K562 (cell line): Measurements from ENCODE around the gene COX7A1. TPM values are rescaled to one million over a fixed set of nuclear protein-coding genes. Genes with fewer than 3 reads are reported as not detected.

Source experiments
- DIDO1 ChIP-seq: fragments of 450-650 bp; IDR thresholded peaks from 2 replicates; pipeline ENCODE4 v1.6.1; 2016; ENCODE audit warnings: low read depth, missing biosample characterization, missing genetic modification characterization
- KDM5B ChIP-seq: fragments of 200-600 bp; sonication (generic); IDR thresholded peaks from 2 replicates; pipeline ENCODE4 v1.6.1; 2012; ENCODE audit warnings: low read depth, mild to moderate bottlenecking, moderate library complexity, low read length, control low read depth, inconsistent platforms; ENCODE audit not compliant: insufficient replicate concordance
- KLF6 ChIP-seq: fragments of 250-450 bp; sonication (Bioruptor Pico); IDR thresholded peaks from 2 replicates; pipeline ENCODE4 v1.4.0; 2020; ENCODE audit warnings: mild to moderate bottlenecking, moderate library complexity, borderline replicate concordance
- RFX7 ChIP-seq: fragments of 250-450 bp; sonication (Bioruptor Pico); IDR thresholded peaks from 2 replicates; pipeline ENCODE4 v1.5.1; 2021; ENCODE audit warnings: mild to moderate bottlenecking
- SAP30 ChIP-seq: fragments of 200-600 bp; sonication (generic); IDR thresholded peaks from 2 replicates; pipeline ENCODE4 v1.6.1; 2012; ENCODE audit warnings: borderline replicate concordance, low read depth, mild to moderate bottlenecking, moderate library complexity, low read length, control low read depth, inconsistent platforms; ENCODE audit not compliant: insufficient read depth, poor library complexity, severe bottlenecking
- TBL1XR1 ChIP-seq, 2 experiments: IDR thresholded peaks; 2 replicates each; pipeline ENCODE4 v1.6.1; 2012; ENCODE audit warnings: improper control_type of control experiment in 2 of 2, low read length in 2 of 2, mild to moderate bottlenecking in 1 of 2
- ZFP1 ChIP-seq: fragments of 450-650 bp; formaldehyde crosslinking; IDR thresholded peaks from 2 replicates; pipeline ENCODE4 v1.4.0; 2020; ENCODE audit warnings: mild to moderate bottlenecking, mixed read lengths
- ZNF583 ChIP-seq: fragments of 250-450 bp; sonication (Bioruptor Pico); IDR thresholded peaks from 2 replicates; pipeline ENCODE4 v1.4.0; 2020
- polyA plus RNA-seq, 8 experiments: library from polyadenylated mRNA; depleted of rRNA in 4 of 8; stranded (reverse) in 5 of 8; unstranded in 3 of 8; fragments of >200 nt; fragmentation: Nextera tagmentation in 2 of 8; fragmentation: Illumina TruSeq in 1 of 8; extraction: Ambion mirVana in 2 of 8; extraction: Trizol in 1 of 8; gene quantifications; 2 replicates each; pipeline versions ENCODE4 v1.2.1 to v1.2.3, GENCODE V29; 2011 to 2014; ENCODE audit warnings: inconsistent platforms in 1 of 8, missing spikeins in 1 of 8
- total RNA-seq, 7 experiments: library from RNA; depleted of rRNA in 6 of 7; stranded (reverse); fragments of >200 nt in 6 of 7; fragmentation: Illumina TruSeq in 2 of 7; extraction: Trizol in 2 of 7; gene quantifications; 2 replicates each; pipeline versions ENCODE4 v1.2.1 to v1.2.3, GENCODE V29; 2011 to 2021; ENCODE audit warnings: low replicate concordance in 1 of 7
- TF ChIP-seq, protein P1 (sequence below): sonication (generic); formaldehyde crosslinking; IDR thresholded peaks from 2 replicates; pipeline ENCODE4 v1.8.0; 2023; ENCODE audit warnings: mild to moderate bottlenecking, missing genetic modification reagents
- TF ChIP-seq, protein P2 (sequence below): IDR thresholded peaks from 2 replicates; pipeline ENCODE4 v1.6.1; 2011; ENCODE audit warnings: borderline replicate concordance, low read depth, mild to moderate bottlenecking, moderate library complexity, low read length; ENCODE audit not compliant: insufficient read depth, poor library complexity, severe bottlenecking
- TF ChIP-seq, protein P3 (sequence below), 3 experiments: fragments of 200-800 bp in 1 of 3; fragments of 250-450 bp in 1 of 3; fragments of 450-650 bp in 1 of 3; sonication (Bioruptor Pico) in 1 of 3; sonication (Bioruptor generic) in 1 of 3; formaldehyde crosslinking in 1 of 3; IDR thresholded peaks; 2 replicates each; pipeline versions ENCODE4 v1.6.1 to v1.8.0; 2016 to 2022; ENCODE audit warnings: mild to moderate bottlenecking in 2 of 3, missing genetic modification characterization in 2 of 3, missing compliant biosample characterization in 1 of 3, moderate library complexity in 1 of 3
- TF ChIP-seq, protein P4 (sequence below): fragments of 200-800 bp; sonication (Bioruptor generic); IDR thresholded peaks from 2 replicates; pipeline ENCODE4 v1.6.1; 2016; ENCODE audit warnings: missing genetic modification characterization, missing compliant biosample characterization

The COX7A1 gene
- total and polyA plus RNA-seq, 9 of the 15 experiments (the other 6 are each of a cell fraction or from before 2014, with no cell fraction given): 0.08 TPM; not detected in 8

DNA sequence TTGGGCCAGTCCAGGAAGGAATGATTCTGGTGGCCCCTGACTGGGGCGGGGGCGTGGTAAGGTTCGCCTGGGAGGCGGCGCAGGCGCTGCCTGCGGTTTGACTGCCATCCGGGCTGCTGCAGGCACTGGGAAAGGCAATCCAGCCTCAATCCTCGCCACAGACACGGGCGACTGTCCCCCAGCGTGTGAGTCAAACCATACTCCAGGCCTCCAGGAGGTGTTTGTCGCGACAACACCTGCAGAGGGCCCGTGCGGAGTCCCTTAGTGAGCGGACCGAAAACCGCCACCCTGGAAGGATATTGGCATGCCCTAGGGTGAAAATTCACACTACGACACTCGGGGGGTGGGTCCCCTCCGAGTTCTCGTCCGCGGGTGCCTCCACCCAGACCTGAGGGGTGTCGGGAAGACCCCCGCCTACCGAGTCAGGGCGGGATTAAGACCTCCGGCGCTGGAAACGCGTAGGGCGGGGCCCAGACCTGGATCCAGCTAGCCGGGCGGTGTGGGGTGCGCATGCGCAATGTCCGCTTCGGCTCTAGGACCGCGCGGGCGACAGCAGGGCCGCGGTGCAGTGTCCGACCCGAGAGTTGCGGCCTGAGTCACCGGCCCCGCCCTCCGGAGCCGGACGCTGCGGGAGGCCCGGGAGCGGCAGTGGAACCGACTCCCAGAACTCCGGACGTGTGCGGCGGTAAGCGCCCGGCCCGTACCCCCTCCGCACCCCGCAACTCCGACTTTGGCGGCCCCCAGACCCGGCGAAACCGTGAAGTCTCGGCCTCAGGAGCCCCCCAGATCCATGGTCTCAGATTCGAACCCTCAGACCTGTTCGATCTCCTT is 12.6 kb downstream of the COX7A1 start, which contains the start of gene CAPNS1 (continued):
- TF ChIP-seq TBL1XR1 (IDR thresholded peaks at IDR 0.05; ENCODE audit: low read length in 2 of 2) (peak; percentile 2 to 49; a peak in 1 of 4 replicates), ZNF583 (no peak), RFX7 (CRISPR knock-in tag) (no peak), ZFP1 (CRISPR knock-in tag) (no peak), SAP30 (peak; percentile 49), KDM5B (peak; percentile 54), KLF6 (CRISPR knock-in tag) (peak; percentile 60; the same call in 1 of the 2 replicates), DIDO1 (tag) (no peak)
- TF ChIP-seq, protein P1, sequence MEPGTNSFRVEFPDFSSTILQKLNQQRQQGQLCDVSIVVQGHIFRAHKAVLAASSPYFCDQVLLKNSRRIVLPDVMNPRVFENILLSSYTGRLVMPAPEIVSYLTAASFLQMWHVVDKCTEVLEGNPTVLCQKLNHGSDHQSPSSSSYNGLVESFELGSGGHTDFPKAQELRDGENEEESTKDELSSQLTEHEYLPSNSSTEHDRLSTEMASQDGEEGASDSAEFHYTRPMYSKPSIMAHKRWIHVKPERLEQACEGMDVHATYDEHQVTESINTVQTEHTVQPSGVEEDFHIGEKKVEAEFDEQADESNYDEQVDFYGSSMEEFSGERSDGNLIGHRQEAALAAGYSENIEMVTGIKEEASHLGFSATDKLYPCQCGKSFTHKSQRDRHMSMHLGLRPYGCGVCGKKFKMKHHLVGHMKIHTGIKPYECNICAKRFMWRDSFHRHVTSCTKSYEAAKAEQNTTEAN (CRISPR knock-in tag): no peak
- TF ChIP-seq, protein P2, sequence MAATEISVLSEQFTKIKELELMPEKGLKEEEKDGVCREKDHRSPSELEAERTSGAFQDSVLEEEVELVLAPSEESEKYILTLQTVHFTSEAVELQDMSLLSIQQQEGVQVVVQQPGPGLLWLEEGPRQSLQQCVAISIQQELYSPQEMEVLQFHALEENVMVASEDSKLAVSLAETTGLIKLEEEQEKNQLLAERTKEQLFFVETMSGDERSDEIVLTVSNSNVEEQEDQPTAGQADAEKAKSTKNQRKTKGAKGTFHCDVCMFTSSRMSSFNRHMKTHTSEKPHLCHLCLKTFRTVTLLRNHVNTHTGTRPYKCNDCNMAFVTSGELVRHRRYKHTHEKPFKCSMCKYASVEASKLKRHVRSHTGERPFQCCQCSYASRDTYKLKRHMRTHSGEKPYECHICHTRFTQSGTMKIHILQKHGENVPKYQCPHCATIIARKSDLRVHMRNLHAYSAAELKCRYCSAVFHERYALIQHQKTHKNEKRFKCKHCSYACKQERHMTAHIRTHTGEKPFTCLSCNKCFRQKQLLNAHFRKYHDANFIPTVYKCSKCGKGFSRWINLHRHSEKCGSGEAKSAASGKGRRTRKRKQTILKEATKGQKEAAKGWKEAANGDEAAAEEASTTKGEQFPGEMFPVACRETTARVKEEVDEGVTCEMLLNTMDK: no peak
- TF ChIP-seq, protein P3, sequence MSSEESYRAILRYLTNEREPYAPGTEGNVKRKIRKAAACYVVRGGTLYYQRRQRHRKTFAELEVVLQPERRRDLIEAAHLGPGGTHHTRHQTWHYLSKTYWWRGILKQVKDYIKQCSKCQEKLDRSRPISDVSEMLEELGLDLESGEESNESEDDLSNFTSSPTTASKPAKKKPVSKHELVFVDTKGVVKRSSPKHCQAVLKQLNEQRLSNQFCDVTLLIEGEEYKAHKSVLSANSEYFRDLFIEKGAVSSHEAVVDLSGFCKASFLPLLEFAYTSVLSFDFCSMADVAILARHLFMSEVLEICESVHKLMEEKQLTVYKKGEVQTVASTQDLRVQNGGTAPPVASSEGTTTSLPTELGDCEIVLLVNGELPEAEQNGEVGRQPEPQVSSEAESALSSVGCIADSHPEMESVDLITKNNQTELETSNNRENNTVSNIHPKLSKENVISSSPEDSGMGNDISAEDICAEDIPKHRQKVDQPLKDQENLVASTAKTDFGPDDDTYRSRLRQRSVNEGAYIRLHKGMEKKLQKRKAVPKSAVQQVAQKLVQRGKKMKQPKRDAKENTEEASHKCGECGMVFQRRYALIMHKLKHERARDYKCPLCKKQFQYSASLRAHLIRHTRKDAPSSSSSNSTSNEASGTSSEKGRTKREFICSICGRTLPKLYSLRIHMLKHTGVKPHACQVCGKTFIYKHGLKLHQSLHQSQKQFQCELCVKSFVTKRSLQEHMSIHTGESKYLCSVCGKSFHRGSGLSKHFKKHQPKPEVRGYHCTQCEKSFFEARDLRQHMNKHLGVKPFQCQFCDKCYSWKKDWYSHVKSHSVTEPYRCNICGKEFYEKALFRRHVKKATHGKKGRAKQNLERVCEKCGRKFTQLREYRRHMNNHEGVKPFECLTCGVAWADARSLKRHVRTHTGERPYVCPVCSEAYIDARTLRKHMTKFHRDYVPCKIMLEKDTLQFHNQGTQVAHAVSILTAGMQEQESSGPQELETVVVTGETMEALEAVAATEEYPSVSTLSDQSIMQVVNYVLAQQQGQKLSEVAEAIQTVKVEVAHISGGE (CRISPR knock-in tag; IDR thresholded peaks at IDR 0.05): peak in 1 of 3 experiments; percentile 82; a peak in 3 of 6 replicates
- TF ChIP-seq, protein P4, sequence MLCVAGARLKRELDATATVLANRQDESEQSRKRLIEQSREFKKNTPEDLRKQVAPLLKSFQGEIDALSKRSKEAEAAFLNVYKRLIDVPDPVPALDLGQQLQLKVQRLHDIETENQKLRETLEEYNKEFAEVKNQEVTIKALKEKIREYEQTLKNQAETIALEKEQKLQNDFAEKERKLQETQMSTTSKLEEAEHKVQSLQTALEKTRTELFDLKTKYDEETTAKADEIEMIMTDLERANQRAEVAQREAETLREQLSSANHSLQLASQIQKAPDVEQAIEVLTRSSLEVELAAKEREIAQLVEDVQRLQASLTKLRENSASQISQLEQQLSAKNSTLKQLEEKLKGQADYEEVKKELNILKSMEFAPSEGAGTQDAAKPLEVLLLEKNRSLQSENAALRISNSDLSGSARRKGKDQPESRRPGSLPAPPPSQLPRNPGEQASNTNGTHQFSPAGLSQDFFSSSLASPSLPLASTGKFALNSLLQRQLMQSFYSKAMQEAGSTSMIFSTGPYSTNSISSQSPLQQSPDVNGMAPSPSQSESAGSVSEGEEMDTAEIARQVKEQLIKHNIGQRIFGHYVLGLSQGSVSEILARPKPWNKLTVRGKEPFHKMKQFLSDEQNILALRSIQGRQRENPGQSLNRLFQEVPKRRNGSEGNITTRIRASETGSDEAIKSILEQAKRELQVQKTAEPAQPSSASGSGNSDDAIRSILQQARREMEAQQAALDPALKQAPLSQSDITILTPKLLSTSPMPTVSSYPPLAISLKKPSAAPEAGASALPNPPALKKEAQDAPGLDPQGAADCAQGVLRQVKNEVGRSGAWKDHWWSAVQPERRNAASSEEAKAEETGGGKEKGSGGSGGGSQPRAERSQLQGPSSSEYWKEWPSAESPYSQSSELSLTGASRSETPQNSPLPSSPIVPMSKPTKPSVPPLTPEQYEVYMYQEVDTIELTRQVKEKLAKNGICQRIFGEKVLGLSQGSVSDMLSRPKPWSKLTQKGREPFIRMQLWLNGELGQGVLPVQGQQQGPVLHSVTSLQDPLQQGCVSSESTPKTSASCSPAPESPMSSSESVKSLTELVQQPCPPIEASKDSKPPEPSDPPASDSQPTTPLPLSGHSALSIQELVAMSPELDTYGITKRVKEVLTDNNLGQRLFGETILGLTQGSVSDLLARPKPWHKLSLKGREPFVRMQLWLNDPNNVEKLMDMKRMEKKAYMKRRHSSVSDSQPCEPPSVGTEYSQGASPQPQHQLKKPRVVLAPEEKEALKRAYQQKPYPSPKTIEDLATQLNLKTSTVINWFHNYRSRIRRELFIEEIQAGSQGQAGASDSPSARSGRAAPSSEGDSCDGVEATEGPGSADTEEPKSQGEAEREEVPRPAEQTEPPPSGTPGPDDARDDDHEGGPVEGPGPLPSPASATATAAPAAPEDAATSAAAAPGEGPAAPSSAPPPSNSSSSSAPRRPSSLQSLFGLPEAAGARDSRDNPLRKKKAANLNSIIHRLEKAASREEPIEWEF: no peak
